Esophagus squamous epithelium (tissue), 5 donors: ENCODE measurements around the gene FEZF1. TPM values are rescaled to one million over a fixed set of nuclear protein-coding genes. Genes with fewer than 3 reads are reported as not detected.

Experiments
- DNase-seq: peaks from one replicate; lab custom pipeline; 2025; lab: John Stamatoyannopoulos, UW
- H3K27ac ChIP-seq, 4 donors: fragments of 200-600 bp; sonication (generic); one replicate each; pipeline ENCODE4 v1.5.1; 2016 to 2019; ENCODE audit warnings: mild to moderate bottlenecking in 1 of 4
- H3K27me3 ChIP-seq, 4 donors: fragments of 200-600 bp; sonication (generic); 1 replicate in 3 of 4; 2 replicates in 1 of 4; pipeline versions ENCODE4 v1.5.1 to v1.6.0; 2017 to 2021; ENCODE audit warnings: antibody characterized with exemption in 1 of 4
- H3K36me3 ChIP-seq, 3 donors: fragments of 200-600 bp; sonication (generic); one replicate each; pipeline ENCODE4 v1.5.1; 2016 to 2019
- H3K4me1 ChIP-seq, 3 donors: fragments of 200-600 bp; sonication (generic); one replicate each; pipeline ENCODE4 v1.5.1; 2017 to 2019
- H3K4me3 ChIP-seq, 4 donors: fragments of 200-600 bp; sonication (generic); 1 replicate in 3 of 4; 2 replicates in 1 of 4; pipeline ENCODE4 v1.5.1; 2016 to 2019; ENCODE audit warnings: mild to moderate bottlenecking in 2 of 4, moderate library complexity in 1 of 4
- H3K9me3 ChIP-seq, 3 donors: fragments of 200-600 bp; sonication (generic); one replicate each; pipeline ENCODE4 v1.5.1; 2016 to 2019
- CTCF ChIP-seq, 6 experiments: fragments of 450-650 bp in 4 of 6; fragments of 200-600 bp in 2 of 6; sonication (generic) in 2 of 6; IDR thresholded peaks; one replicate each; pipeline ENCODE4 v1.5.1; 2016 to 2019; ENCODE audit warnings: antibody characterized with exemption in 6 of 6, mild to moderate bottlenecking in 4 of 6, moderate library complexity in 4 of 6
- POLR2A ChIP-seq, 4 donors: fragments of 450-650 bp; IDR thresholded peaks; one replicate each; pipeline ENCODE4 v1.6.1; 2017; ENCODE audit warnings: antibody characterized with exemption in 4 of 4, mild to moderate bottlenecking in 4 of 4, moderate library complexity in 3 of 4
- WGBS, 2 donors: methylation state at CpG; one replicate each; pipeline ENCODE4 v1.1.5; 2018; 5-methylcytosine and 5-hydroxymethylcytosine counted together
- intact Hi-C: fragments of 100-400 bp; cut with DNase I; formaldehyde crosslinking; loops from one replicate; pipeline ENCODE4 v1.15.0; 2022
- total RNA-seq, 4 donors: library from RNA; depleted of rRNA; stranded (reverse); fragments of >200 nt; gene quantifications; one replicate each; pipeline ENCODE4 v1.1.0, GENCODE V29; 2016
- donor health status: DM: yes; HTN: yes; CAD: no.

FEZF1 gene
- total RNA-seq, 4 donors from 2014 or later, result not detected

- Histone ChIP-seq H3K9me3 (no peaks in the 10 kb centered on the region), H3K4me1 (peaks cover 16 to 62% (median 40%) of the 10 kb centered on the region in 3 donors), H3K4me3 (no peak overlapping the region), H3K36me3 (no peaks in the 10 kb centered on the region), H3K27ac (no peak overlapping the region), H3K27me3 (peaks cover 38 to 100% (median 80%) of the 10 kb centered on the region in 4 donors)
- intact Hi-C loops, result no loop called here
- DNase-seq, result no peak
- TF ChIP-seq CTCF (IDR thresholded peaks at IDR 0.05) (no peak), POLR2A (IDR thresholded peaks at IDR 0.05) (no peak)
- 37 to 41% methylated on average over 10 to 11 of the region's 13 CpGs for WGBS, 2 donors
Observed at GRCh38 chr7:122307228-122307621, 2.7 kb upstream of the FEZF1 start.

GRCh38 chr7:122306320-122307227 lies 2.0 kb upstream of the FEZF1 start:
- intact Hi-C loops, result no loop called here
- Histone ChIP-seq H3K4me3 (peak overlapping the region in 2 of 4 donors; percentile 37 to 58), H3K9me3 (no peaks in the 10 kb centered on the region), H3K27me3 (peaks cover 41 to 100% (median 85%) of the 10 kb centered on the region in 4 donors), H3K4me1 (peaks cover 16 to 63% (median 36%) of the 10 kb centered on the region in 3 donors), H3K27ac (no peak overlapping the region), H3K36me3 (no peaks in the 10 kb centered on the region)
- WGBS, 2 donors, result 20 to 23% methylated on average over 23 to 28 of the region's 37 CpGs
- TF ChIP-seq CTCF (IDR thresholded peaks at IDR 0.05) (no peak), POLR2A (IDR thresholded peaks at IDR 0.05) (no peak)
- DNase-seq, result no peak

- H3K4me1 ChIP-seq, result peaks cover 16 to 54% (median 36%) of the 10 kb centered on the region in 3 donors
- H3K9me3 ChIP-seq, result no peaks in the 10 kb centered on the region
- H3K27me3 ChIP-seq, result peaks cover 36 to 100% (median 86%) of the 10 kb centered on the region in 4 donors
- DNase-seq, result no peak
- TF ChIP-seq POLR2A (IDR thresholded peaks at IDR 0.05) (no peak), CTCF (IDR thresholded peaks at IDR 0.05) (no peak)
- H3K4me3 ChIP-seq, result peak overlapping the region in 3 of 4 donors; percentile 20 to 58 (median 37)
- intact Hi-C loops, result no loop called here
- 5 to 12% methylated on average over 25 to 33 of the region's 65 CpGs for WGBS, 2 donors
- no peaks in the 10 kb centered on the region for H3K36me3 ChIP-seq
- no peak overlapping the region for H3K27ac ChIP-seq
Observed at GRCh38 chr7:122305475-122306319, 1.1 kb upstream of the FEZF1 start.

- Histone ChIP-seq H3K27me3 (peaks cover 38 to 100% (median 84%) of the 10 kb centered on the region in 4 donors), H3K4me1 (peaks cover 16 to 54% (median 36%) of the 10 kb centered on the region in 3 donors), H3K36me3 (no peaks in the 10 kb centered on the region), H3K9me3 (no peaks in the 10 kb centered on the region), H3K4me3 (peak overlapping the region in 3 of 4 donors; percentile 20 to 58 (median 37)), H3K27ac (no peak overlapping the region)
- WGBS, 2 donors, result 0 to 5% methylated on average over 10 to 12 of the region's 24 CpGs
- no peak for DNase-seq
- intact Hi-C loops, result no loop called here
- TF ChIP-seq POLR2A (IDR thresholded peaks at IDR 0.05) (no peak), CTCF (IDR thresholded peaks at IDR 0.05) (no peak)
Observed at GRCh38 chr7:122304996-122305421, 459 bp upstream of the FEZF1 start.
